OCI-LY1 (cell line): ENCODE data around the gene RNF166.

ENCODE experiments used
- CTCF ChIP-seq: fragments of 200-600 bp; sonication (generic), shearing (Covaris generic); IDR thresholded peaks from 2 replicates; pipeline ENCODE4 v1.5.1; 2017; ENCODE audit warnings: mild to moderate bottlenecking, antibody characterized with exemption, low read length, moderate library complexity, mixed read lengths
- EZH2 ChIP-seq: fragments of 200-600 bp; sonication (generic), shearing (Covaris generic); IDR thresholded peaks from 2 replicates; pipeline ENCODE4 v1.8.0; 2017; ENCODE audit warnings: borderline replicate concordance, mixed run types, mild to moderate bottlenecking, antibody characterized with exemption, low read length, moderate library complexity, mixed read lengths

GRCh38 chr16:88686439-88687253 is 19.6 kb downstream of the RNF166 start, which contains the start of gene SNAI3:
- TF ChIP-seq EZH2, result no peak
- TF ChIP-seq CTCF, result no peak
